Thyroid gland (tissue), 4 donors: Measurements from ENCODE around the gene LRP8. TPM values are rescaled to one million over a fixed set of nuclear protein-coding genes. Genes with fewer than 3 reads are reported as not detected.

Experiments
- DNase-seq, 2 donors: peaks; one replicate each; pipeline ENCODE4 v3.0.0-alpha.2; 2019
- H3K27ac ChIP-seq, 3 donors: fragments of 200-600 bp; sonication (generic); 1 replicate in 2 of 3; 2 replicates in 1 of 3; pipeline ENCODE4 v1.5.1; 2016 to 2019; ENCODE audit warnings: mild to moderate bottlenecking in 1 of 3, moderate library complexity in 1 of 3
- H3K27me3 ChIP-seq: fragments of 200-600 bp; sonication (generic); one replicate; pipeline ENCODE4 v1.5.1; 2019
- H3K36me3 ChIP-seq, 2 donors: fragments of 200-600 bp; sonication (generic); one replicate each; pipeline ENCODE4 v1.5.1; 2016 to 2019
- H3K4me1 ChIP-seq, 2 donors: fragments of 200-600 bp; sonication (generic); one replicate each; pipeline ENCODE4 v1.5.1; 2017 to 2019
- H3K4me3 ChIP-seq, 3 donors: fragments of 200-600 bp; sonication (generic); replicated peaks in 1 of 3; 1 replicate in 2 of 3; 2 replicates in 1 of 3; pipeline ENCODE4 v1.5.1; 2016; ENCODE audit warnings: mild to moderate bottlenecking in 1 of 3
- H3K9me3 ChIP-seq: fragments of 200-600 bp; sonication (generic); one replicate; pipeline ENCODE4 v1.5.1; 2017
- POLR2A ChIP-seq, 2 donors: fragments of 450-650 bp; IDR thresholded peaks; one replicate each; pipeline ENCODE4 v1.6.1; 2017; ENCODE audit warnings: antibody characterized with exemption in 2 of 2, mild to moderate bottlenecking in 2 of 2, moderate library complexity in 1 of 2
- WGBS, 2 donors: methylation state at CpG; one replicate each; pipeline ENCODE4 v1.1.5; 2017; 5-methylcytosine and 5-hydroxymethylcytosine counted together
- intact Hi-C: fragments of 100-400 bp; cut with DNase I; formaldehyde crosslinking; loops from one replicate; pipeline ENCODE4 v1.15.1; 2023
- total RNA-seq, 4 donors: library from RNA; depleted of rRNA; stranded (reverse); fragments of >200 nt; gene quantifications; one replicate each; pipeline ENCODE4 v1.2.3, GENCODE V29; 2016
- TF ChIP-seq, protein P1 (sequence below), 6 experiments: fragments of 200-600 bp in 3 of 6; fragments of 450-650 bp in 3 of 6; sonication (generic) in 3 of 6; IDR thresholded peaks; one replicate each; pipeline ENCODE4 v1.5.1; 2016 to 2019; ENCODE audit warnings: antibody characterized with exemption in 6 of 6, mild to moderate bottlenecking in 2 of 6, inconsistent platforms in 1 of 6, moderate library complexity in 1 of 6

The LRP8 gene
- total RNA-seq, 4 donors from 2014 or later = 92.8 to 200 (median 143) TPM

DNA sequence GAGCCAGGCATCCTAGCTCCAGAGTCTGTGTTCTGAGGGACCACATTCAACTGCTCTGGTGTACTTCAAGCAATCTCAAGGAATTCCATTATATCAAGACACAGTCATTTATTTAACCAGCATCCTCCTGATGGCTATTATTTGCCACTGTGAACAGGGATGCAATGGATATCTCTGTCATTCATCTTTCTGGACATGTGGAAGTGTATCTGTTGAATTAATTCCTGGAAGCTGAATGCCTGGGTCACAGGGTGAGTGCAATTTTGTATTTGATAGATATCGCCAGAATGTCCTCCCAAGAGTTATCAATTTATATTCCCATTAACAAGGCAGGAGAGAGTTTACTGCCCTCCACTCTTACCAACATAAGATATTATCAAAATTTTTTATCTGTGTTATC, 24.7 kb upstream of the LRP8 start:
- 71 to 91% methylated on average over 1 of the region's 1 CpG for WGBS, 2 donors
- Histone ChIP-seq H3K4me1 (no peaks in the 10 kb centered on the region), H3K27ac (no peak overlapping the region), H3K9me3 (no peaks in the 10 kb centered on the region), H3K4me3 (no peak overlapping the region), H3K36me3 (no peaks in the 10 kb centered on the region), H3K27me3 (no peaks in the 10 kb centered on the region)
- intact Hi-C loops = no loop called here
- TF ChIP-seq, protein P1, sequence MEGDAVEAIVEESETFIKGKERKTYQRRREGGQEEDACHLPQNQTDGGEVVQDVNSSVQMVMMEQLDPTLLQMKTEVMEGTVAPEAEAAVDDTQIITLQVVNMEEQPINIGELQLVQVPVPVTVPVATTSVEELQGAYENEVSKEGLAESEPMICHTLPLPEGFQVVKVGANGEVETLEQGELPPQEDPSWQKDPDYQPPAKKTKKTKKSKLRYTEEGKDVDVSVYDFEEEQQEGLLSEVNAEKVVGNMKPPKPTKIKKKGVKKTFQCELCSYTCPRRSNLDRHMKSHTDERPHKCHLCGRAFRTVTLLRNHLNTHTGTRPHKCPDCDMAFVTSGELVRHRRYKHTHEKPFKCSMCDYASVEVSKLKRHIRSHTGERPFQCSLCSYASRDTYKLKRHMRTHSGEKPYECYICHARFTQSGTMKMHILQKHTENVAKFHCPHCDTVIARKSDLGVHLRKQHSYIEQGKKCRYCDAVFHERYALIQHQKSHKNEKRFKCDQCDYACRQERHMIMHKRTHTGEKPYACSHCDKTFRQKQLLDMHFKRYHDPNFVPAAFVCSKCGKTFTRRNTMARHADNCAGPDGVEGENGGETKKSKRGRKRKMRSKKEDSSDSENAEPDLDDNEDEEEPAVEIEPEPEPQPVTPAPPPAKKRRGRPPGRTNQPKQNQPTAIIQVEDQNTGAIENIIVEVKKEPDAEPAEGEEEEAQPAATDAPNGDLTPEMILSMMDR (IDR thresholded peaks at IDR 0.05) = no peak
- no peak for TF ChIP-seq POLR2A (IDR thresholded peaks at IDR 0.05)
- DNase-seq = no peak

DNA sequence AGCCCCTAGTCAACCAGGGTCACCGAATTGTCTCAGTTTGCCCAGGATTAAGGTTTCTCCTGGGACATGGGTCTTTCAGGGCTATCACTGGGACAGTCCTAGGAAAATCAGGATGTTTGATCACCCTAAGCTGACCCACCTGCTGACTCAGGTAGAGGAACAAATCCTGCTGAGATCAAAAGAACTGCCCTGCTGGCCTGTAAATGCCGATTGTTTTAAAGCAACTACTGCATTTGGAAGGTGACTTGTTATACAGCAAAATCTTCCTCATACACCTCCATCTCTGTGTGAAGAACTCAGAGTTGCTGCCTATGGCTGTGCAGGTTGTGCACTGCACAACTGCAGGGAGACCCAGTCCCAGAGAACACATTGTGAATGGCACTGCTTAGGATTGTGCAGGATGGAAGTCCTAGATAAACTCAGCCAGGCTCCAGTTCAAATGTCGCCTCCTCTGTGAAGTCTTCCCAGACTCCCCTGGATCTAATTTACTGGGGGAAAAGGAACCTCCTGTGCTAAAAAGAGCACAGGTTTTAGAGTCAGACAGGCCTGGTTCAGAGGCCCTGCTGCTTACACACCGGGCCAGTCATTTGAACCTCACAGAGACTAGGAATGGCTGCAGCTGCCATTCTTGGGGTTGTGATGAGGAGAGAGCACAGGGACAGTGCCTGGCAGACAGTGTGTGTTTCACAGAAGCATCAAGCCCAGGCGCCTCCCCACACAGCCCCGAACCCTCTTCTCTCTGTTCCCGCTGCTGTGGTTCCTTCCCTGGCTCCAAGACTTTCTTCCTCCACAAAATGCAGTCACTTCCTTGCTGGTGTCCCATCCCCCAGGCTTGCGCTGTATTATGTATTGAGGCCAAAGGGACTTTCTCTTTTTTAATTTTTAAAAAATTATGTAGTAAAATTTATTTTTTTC, 23.2 kb upstream of the LRP8 start:
- no peak overlapping the region for H3K27ac ChIP-seq
- H3K4me3 ChIP-seq = no peak overlapping the region
- TF ChIP-seq, protein P1 (IDR thresholded peaks at IDR 0.05) = no peak
- no peak for TF ChIP-seq POLR2A (IDR thresholded peaks at IDR 0.05)
- H3K9me3 ChIP-seq = no peaks in the 10 kb centered on the region
- no peaks in the 10 kb centered on the region for H3K4me1 ChIP-seq
- intact Hi-C loops = no loop called here
- 89 to 91% methylated on average over 6 to 8 of the region's 8 CpGs for WGBS, 2 donors
- no peak for DNase-seq
- H3K27me3 ChIP-seq = no peaks in the 10 kb centered on the region
- no peaks in the 10 kb centered on the region for H3K36me3 ChIP-seq

DNA sequence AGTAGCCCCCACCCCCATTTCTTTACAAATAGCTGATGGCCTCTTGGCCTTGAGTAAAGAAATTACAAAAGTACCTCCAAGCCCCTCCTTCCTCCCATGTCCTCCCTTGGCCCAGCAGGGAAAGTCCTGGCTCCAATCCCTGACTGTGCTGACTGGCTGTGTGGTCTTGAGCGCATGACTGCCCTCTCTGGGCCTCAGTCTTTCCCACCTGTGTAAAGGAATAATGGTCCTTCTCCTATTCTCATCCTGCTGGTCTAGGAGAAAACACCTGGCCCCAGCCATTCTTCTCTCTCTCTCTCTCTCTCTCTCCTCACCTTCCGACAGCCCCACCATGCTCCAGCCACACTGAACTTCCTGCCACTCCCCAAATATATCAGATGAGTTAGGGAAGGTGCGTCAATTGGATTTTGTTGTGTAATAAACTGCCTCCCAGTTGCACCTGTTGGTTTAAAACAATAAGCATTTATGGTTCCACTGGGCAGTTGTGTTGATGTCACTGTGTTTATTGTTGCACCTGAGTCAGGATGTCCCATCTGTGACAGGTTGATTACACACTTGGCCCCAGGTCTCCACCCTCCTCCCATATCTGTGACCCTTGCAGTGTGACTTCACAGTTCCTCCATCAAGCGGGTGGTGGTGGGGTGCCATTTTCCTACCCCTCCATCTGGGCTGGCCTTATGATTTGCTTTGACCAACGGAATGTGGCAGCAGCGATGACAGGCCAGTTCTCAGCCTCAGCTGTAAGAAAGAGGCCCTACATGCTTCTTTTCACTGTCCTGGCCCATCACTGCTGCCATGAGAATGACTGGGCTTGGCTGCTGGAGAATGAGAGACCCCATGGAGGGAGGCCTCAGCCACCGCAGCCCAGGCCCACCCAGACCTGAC, 22.3 kb upstream of the LRP8 start:
- no peaks in the 10 kb centered on the region for H3K36me3 ChIP-seq
- TF ChIP-seq, protein P1 (IDR thresholded peaks at IDR 0.05) = no peak
- TF ChIP-seq POLR2A (IDR thresholded peaks at IDR 0.05) = no peak
- 85 to 96% methylated on average over 7 of the region's 7 CpGs for WGBS, 2 donors
- DNase-seq = no peak
- no peak overlapping the region for H3K27ac ChIP-seq
- no peak overlapping the region for H3K4me3 ChIP-seq
- no peaks in the 10 kb centered on the region for H3K9me3 ChIP-seq
- intact Hi-C loops = no loop called here
- no peaks in the 10 kb centered on the region for H3K27me3 ChIP-seq
- no peaks in the 10 kb centered on the region for H3K4me1 ChIP-seq

DNA sequence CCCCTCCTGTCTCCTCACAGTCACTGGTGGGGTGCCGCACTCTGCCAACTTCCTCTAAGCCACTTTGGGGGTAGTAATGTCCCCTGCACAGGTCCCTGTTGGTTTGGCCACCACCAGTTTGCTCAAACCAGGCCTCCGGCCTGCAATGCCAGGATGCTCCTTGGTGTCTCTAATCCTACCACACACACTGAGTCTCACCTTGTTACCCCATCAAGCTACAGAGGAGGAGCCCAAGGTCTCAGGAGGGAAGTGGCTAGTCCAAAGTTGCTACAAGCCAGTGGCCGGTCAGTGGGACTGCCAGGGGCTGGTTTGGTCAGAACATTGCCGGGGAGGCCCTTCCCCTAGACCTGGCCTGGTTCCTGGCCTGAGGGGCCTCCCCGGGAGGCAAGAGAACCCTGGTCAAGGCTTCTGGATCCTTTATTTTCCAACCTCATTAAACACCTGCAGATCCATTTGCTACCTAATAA, 21.5 kb upstream of the LRP8 start:
- intact Hi-C loops = no loop called here
- H3K36me3 ChIP-seq = no peaks in the 10 kb centered on the region
- no peak overlapping the region for H3K4me3 ChIP-seq
- WGBS, 2 donors = 83 to 85% methylated on average over 5 of the region's 5 CpGs
- TF ChIP-seq, protein P1 (IDR thresholded peaks at IDR 0.05) = no peak
- TF ChIP-seq POLR2A (IDR thresholded peaks at IDR 0.05) = no peak
- H3K4me1 ChIP-seq = no peaks in the 10 kb centered on the region
- no peak overlapping the region for H3K27ac ChIP-seq
- no peaks in the 10 kb centered on the region for H3K9me3 ChIP-seq
- H3K27me3 ChIP-seq = no peaks in the 10 kb centered on the region
- DNase-seq = no peak
